GM23338 (cell line): ENCODE results near the gene DIPK2B. TPM values are rescaled to one million over a fixed set of nuclear protein-coding genes. Genes with fewer than 3 reads are reported as not detected.

Experiments
- ATAC-seq: fragments of 200-7000 bp; cut with Tn5 transposase; 3 replicates; pipeline ENCODE4 v1.9.1; 2020
- DNase-seq: peaks from one replicate; pipeline ENCODE4 v3.0.0-alpha.2; 2015; ENCODE audit warnings: low spot score
- H2AFZ ChIP-seq: fragments of 200-600 bp; sonication (generic); 2 replicates; pipeline ENCODE4 v1.8.0; 2016; ENCODE audit warnings: antibody characterized with exemption, mild to moderate bottlenecking, moderate library complexity
- H3F3A ChIP-seq: fragments of 200-600 bp; sonication (generic); replicated peaks from 2 replicates; pipeline ENCODE4 v1.8.0; 2017; ENCODE audit warnings: antibody characterized with exemption, mixed run types, low read depth
- H3K27ac ChIP-seq: fragments of 200-600 bp; sonication (generic); 2 replicates; pipeline ENCODE4 v1.6.1; 2016; ENCODE audit warnings: low read depth
- H3K27me3 ChIP-seq: fragments of 200-600 bp; sonication (generic); 2 replicates; pipeline ENCODE4 v1.8.0; 2016; ENCODE audit warnings: mild to moderate bottlenecking, mixed run types, moderate library complexity; ENCODE audit not compliant: insufficient read depth
- H3K36me3 ChIP-seq: fragments of 200-600 bp; sonication (generic); 2 replicates; pipeline ENCODE4 v1.8.0; 2016; ENCODE audit warnings: mild to moderate bottlenecking; ENCODE audit not compliant: insufficient read depth
- H3K4me1 ChIP-seq: fragments of 200-600 bp; sonication (generic); 2 replicates; pipeline ENCODE4 v1.8.0; 2016; ENCODE audit warnings: mild to moderate bottlenecking, moderate library complexity; ENCODE audit not compliant: insufficient read depth
- H3K4me2 ChIP-seq: fragments of 200-600 bp; sonication (generic); 2 replicates; pipeline ENCODE4 v1.7.1; 2017; ENCODE audit warnings: mixed run types
- H3K4me3 ChIP-seq: fragments of 200-600 bp; sonication (generic); 2 replicates; pipeline ENCODE4 v1.6.1; 2016; ENCODE audit warnings: mixed run types
- H3K79me2 ChIP-seq: fragments of 200-600 bp; sonication (generic); replicated peaks from 2 replicates; pipeline ENCODE4 v1.8.0; 2017; ENCODE audit warnings: mild to moderate bottlenecking; ENCODE audit not compliant: insufficient read depth
- H3K9me2 ChIP-seq: fragments of 200-600 bp; sonication (generic); 2 replicates; pipeline ENCODE4 v1.8.0; 2017; ENCODE audit not compliant: insufficient read depth
- H4K20me1 ChIP-seq: fragments of 200-600 bp; sonication (generic); replicated peaks from 2 replicates; pipeline ENCODE4 v1.8.0; 2017; ENCODE audit warnings: mild to moderate bottlenecking; ENCODE audit not compliant: insufficient read depth
- H3K27ac Mint-ChIP-seq: 2 replicates; pipeline ENCODE4 v1.8.0; 2020; ENCODE audit warnings: inconsistent platforms, mild to moderate bottlenecking, moderate library complexity, mixed read lengths
- H3K27me3 Mint-ChIP-seq: 3 replicates; pipeline ENCODE4 v1.8.0; 2022; ENCODE audit warnings: low read depth, mild to moderate bottlenecking, moderate library complexity, mixed read lengths, inconsistent platforms; ENCODE audit not compliant: insufficient read depth, poor library complexity
- H3K36me3 Mint-ChIP-seq: 3 replicates; pipeline ENCODE4 v1.8.0; 2021; ENCODE audit warnings: low read depth, mild to moderate bottlenecking, inconsistent platforms, moderate library complexity, mixed read lengths
- H3K4me1 Mint-ChIP-seq: 3 replicates; pipeline ENCODE4 v1.8.0; 2020; ENCODE audit warnings: mild to moderate bottlenecking, inconsistent platforms, mixed read lengths
- H3K4me3 Mint-ChIP-seq: 3 replicates; pipeline ENCODE4 v1.8.0; 2021; ENCODE audit warnings: moderate library complexity, mild to moderate bottlenecking, inconsistent platforms, mixed read lengths
- H3K9me3 Mint-ChIP-seq: 3 replicates; pipeline ENCODE4 v1.8.0; 2020; ENCODE audit warnings: moderate library complexity, mild to moderate bottlenecking, inconsistent platforms, mixed read lengths
- CREB1 ChIP-seq: fragments of 250-450 bp; sonication (Bioruptor Pico); IDR thresholded peaks from 2 replicates; pipeline ENCODE4 v1.5.0; 2020; ENCODE audit warnings: low read depth, mild to moderate bottlenecking, moderate library complexity
- EZH2 ChIP-seq: fragments of 200-600 bp; sonication (generic); IDR thresholded peaks from one replicate; pipeline ENCODE4 v1.8.0; 2017; ENCODE audit warnings: antibody characterized with exemption, mild to moderate bottlenecking, low read depth; ENCODE audit not compliant: unreplicated experiment
- EZH2phosphoT487 ChIP-seq: fragments of 200-600 bp; sonication (generic); IDR thresholded peaks from one replicate; pipeline ENCODE4 v1.8.1; 2018; ENCODE audit warnings: antibody characterized with exemption; ENCODE audit not compliant: unreplicated experiment
- JUNB ChIP-seq: IDR thresholded peaks from one replicate; pipeline ENCODE4 v1.6.1; 2016; ENCODE audit warnings: antibody characterized with exemption; ENCODE audit not compliant: unreplicated experiment
- NANOG ChIP-seq: IDR thresholded peaks from 2 replicates; pipeline ENCODE4 v1.6.1; 2016; ENCODE audit warnings: antibody characterized with exemption, borderline replicate concordance
- POLR2AphosphoS5 ChIP-seq: IDR thresholded peaks from 2 replicates; pipeline ENCODE4 v1.6.1; 2016; ENCODE audit warnings: antibody characterized with exemption, low read depth
- STAT1 ChIP-seq: IDR thresholded peaks from one replicate; pipeline ENCODE4 v1.6.1; 2016; ENCODE audit warnings: antibody characterized with exemption; ENCODE audit not compliant: unreplicated experiment
- ZNF114 ChIP-seq: fragments of 250-450 bp; sonication (Bioruptor Pico); IDR thresholded peaks from 2 replicates; pipeline ENCODE4 v1.5.0; 2020; ENCODE audit warnings: mild to moderate bottlenecking, moderate library complexity
- ZNF331 ChIP-seq: fragments of 250-450 bp; sonication (Bioruptor Pico); IDR thresholded peaks from 2 replicates; pipeline ENCODE4 v1.5.0; 2020; ENCODE audit warnings: low read depth, mild to moderate bottlenecking, moderate library complexity
- polyA plus RNA-seq: library from polyadenylated mRNA; unstranded; fragments of >200 nt; fragmentation: Nextera tagmentation; extraction: Ambion mirVana; gene quantifications from 2 replicates; pipeline ENCODE4 v1.2.1, GENCODE V29; 2016
- total RNA-seq: library from RNA; depleted of rRNA; stranded (reverse); fragments of >200 nt; shearing (Covaris generic); gene quantifications from 2 replicates; pipeline ENCODE4 v1.2.3, GENCODE V29; 2014
- TF ChIP-seq, protein P1 (sequence below): IDR thresholded peaks from 2 replicates; pipeline ENCODE4 v1.6.1; 2016; ENCODE audit warnings: antibody characterized with exemption
- TF ChIP-seq, protein P2 (sequence below), 2 experiments: fragments of 200-600 bp in 1 of 2; sonication (generic) in 1 of 2; conservative IDR thresholded peaks; 2 replicates each; pipeline versions ENCODE4 v1.5.1 to v1.6.1; 2016 to 2017; ENCODE audit warnings: antibody characterized with exemption in 2 of 2, low read depth in 2 of 2, mild to moderate bottlenecking in 2 of 2, moderate library complexity in 1 of 2
- TF ChIP-seq, protein P3 (sequence below): fragments of 250-450 bp; sonication (Bioruptor Pico); IDR thresholded peaks from 2 replicates; pipeline ENCODE4 v1.5.0; 2020; ENCODE audit warnings: mild to moderate bottlenecking, moderate library complexity
- TF ChIP-seq, protein P4 (sequence below): IDR thresholded peaks from one replicate; pipeline ENCODE4 v1.6.1; 2018; ENCODE audit warnings: antibody characterized with exemption; ENCODE audit not compliant: unreplicated experiment

Gene DIPK2B
- total and polyA plus RNA-seq, 2 experiments from 2014 or later = not detected

DNA sequence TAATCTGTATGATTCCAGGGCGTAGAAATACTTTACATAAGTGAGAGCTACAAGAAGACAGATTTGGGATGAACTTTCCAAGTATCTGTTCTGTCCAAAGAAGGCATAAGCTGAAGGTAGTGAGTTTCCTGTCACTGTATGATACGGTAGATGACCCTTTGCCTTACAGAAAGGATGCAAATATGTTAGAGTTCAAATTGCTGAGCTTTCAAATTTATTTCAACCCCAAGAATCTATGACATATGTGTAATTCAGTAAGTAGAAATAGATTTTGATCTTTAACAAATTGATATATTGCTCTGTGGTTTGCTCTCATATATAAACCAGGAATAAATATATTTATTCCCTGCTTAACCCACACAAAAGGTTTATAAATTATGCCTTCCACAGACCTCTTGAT, 16.5 kb downstream of the DIPK2B start:
- H3K9me3 Mint-ChIP-seq = peaks cover 3% of the 10 kb centered on the region; the same call in 2 of the 3 replicates
- no peak for ATAC-seq

More for the DNA sequence above, 16.5 kb downstream of the DIPK2B start:
- TF ChIP-seq ZNF331 (no peak), STAT1 (no peak), CREB1 (CRISPR knock-in tag) (no peak), JUNB (no peak), EZH2phosphoT487 (no peak), NANOG (no peak), ZNF114 (CRISPR knock-in tag) (no peak), POLR2AphosphoS5 (no peak), EZH2 (no peak)
- TF ChIP-seq, protein P1, sequence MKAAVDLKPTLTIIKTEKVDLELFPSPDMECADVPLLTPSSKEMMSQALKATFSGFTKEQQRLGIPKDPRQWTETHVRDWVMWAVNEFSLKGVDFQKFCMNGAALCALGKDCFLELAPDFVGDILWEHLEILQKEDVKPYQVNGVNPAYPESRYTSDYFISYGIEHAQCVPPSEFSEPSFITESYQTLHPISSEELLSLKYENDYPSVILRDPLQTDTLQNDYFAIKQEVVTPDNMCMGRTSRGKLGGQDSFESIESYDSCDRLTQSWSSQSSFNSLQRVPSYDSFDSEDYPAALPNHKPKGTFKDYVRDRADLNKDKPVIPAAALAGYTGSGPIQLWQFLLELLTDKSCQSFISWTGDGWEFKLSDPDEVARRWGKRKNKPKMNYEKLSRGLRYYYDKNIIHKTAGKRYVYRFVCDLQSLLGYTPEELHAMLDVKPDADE = no peak
- TF ChIP-seq, protein P2, sequence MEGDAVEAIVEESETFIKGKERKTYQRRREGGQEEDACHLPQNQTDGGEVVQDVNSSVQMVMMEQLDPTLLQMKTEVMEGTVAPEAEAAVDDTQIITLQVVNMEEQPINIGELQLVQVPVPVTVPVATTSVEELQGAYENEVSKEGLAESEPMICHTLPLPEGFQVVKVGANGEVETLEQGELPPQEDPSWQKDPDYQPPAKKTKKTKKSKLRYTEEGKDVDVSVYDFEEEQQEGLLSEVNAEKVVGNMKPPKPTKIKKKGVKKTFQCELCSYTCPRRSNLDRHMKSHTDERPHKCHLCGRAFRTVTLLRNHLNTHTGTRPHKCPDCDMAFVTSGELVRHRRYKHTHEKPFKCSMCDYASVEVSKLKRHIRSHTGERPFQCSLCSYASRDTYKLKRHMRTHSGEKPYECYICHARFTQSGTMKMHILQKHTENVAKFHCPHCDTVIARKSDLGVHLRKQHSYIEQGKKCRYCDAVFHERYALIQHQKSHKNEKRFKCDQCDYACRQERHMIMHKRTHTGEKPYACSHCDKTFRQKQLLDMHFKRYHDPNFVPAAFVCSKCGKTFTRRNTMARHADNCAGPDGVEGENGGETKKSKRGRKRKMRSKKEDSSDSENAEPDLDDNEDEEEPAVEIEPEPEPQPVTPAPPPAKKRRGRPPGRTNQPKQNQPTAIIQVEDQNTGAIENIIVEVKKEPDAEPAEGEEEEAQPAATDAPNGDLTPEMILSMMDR (conservative IDR thresholded peaks at IDR 0.05; ENCODE audit: low read depth in 2 of 2) = no peak
- TF ChIP-seq, protein P3, sequence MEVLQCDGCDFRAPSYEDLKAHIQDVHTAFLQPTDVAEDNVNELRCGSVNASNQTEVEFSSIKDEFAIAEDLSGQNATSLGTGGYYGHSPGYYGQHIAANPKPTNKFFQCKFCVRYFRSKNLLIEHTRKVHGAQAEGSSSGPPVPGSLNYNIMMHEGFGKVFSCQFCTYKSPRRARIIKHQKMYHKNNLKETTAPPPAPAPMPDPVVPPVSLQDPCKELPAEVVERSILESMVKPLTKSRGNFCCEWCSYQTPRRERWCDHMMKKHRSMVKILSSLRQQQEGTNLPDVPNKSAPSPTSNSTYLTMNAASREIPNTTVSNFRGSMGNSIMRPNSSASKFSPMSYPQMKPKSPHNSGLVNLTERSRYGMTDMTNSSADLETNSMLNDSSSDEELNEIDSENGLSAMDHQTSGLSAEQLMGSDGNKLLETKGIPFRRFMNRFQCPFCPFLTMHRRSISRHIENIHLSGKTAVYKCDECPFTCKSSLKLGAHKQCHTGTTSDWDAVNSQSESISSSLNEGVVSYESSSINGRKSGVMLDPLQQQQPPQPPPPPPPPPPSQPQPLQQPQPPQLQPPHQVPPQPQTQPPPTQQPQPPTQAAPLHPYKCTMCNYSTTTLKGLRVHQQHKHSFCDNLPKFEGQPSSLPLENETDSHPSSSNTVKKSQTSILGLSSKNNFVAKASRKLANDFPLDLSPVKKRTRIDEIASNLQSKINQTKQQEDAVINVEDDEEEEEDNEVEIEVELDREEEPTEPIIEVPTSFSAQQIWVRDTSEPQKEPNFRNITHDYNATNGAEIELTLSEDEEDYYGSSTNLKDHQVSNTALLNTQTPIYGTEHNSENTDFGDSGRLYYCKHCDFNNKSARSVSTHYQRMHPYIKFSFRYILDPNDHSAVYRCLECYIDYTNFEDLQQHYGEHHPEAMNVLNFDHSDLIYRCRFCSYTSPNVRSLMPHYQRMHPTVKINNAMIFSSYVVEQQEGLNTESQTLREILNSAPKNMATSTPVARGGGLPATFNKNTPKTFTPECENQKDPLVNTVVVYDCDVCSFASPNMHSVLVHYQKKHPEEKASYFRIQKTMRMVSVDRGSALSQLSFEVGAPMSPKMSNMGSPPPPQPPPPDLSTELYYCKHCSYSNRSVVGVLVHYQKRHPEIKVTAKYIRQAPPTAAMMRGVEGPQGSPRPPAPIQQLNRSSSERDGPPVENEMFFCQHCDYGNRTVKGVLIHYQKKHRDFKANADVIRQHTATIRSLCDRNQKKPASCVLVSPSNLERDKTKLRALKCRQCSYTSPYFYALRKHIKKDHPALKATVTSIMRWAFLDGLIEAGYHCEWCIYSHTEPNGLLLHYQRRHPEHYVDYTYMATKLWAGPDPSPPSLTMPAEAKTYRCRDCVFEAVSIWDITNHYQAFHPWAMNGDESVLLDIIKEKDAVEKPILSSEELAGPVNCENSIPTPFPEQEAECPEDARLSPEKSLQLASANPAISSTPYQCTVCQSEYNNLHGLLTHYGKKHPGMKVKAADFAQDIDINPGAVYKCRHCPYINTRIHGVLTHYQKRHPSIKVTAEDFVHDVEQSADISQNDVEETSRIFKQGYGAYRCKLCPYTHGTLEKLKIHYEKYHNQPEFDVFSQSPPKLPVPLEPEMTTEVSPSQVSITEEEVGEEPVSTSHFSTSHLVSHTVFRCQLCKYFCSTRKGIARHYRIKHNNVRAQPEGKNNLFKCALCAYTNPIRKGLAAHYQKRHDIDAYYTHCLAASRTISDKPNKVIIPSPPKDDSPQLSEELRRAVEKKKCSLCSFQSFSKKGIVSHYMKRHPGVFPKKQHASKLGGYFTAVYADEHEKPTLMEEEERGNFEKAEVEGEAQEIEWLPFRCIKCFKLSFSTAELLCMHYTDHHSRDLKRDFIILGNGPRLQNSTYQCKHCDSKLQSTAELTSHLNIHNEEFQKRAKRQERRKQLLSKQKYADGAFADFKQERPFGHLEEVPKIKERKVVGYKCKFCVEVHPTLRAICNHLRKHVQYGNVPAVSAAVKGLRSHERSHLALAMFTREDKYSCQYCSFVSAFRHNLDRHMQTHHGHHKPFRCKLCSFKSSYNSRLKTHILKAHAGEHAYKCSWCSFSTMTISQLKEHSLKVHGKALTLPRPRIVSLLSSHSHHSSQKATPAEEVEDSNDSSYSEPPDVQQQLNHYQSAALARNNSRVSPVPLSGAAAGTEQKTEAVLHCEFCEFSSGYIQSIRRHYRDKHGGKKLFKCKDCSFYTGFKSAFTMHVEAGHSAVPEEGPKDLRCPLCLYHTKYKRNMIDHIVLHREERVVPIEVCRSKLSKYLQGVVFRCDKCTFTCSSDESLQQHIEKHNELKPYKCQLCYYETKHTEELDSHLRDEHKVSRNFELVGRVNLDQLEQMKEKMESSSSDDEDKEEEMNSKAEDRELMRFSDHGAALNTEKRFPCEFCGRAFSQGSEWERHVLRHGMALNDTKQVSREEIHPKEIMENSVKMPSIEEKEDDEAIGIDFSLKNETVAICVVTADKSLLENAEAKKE (CRISPR knock-in tag) = no peak
- TF ChIP-seq, protein P4, sequence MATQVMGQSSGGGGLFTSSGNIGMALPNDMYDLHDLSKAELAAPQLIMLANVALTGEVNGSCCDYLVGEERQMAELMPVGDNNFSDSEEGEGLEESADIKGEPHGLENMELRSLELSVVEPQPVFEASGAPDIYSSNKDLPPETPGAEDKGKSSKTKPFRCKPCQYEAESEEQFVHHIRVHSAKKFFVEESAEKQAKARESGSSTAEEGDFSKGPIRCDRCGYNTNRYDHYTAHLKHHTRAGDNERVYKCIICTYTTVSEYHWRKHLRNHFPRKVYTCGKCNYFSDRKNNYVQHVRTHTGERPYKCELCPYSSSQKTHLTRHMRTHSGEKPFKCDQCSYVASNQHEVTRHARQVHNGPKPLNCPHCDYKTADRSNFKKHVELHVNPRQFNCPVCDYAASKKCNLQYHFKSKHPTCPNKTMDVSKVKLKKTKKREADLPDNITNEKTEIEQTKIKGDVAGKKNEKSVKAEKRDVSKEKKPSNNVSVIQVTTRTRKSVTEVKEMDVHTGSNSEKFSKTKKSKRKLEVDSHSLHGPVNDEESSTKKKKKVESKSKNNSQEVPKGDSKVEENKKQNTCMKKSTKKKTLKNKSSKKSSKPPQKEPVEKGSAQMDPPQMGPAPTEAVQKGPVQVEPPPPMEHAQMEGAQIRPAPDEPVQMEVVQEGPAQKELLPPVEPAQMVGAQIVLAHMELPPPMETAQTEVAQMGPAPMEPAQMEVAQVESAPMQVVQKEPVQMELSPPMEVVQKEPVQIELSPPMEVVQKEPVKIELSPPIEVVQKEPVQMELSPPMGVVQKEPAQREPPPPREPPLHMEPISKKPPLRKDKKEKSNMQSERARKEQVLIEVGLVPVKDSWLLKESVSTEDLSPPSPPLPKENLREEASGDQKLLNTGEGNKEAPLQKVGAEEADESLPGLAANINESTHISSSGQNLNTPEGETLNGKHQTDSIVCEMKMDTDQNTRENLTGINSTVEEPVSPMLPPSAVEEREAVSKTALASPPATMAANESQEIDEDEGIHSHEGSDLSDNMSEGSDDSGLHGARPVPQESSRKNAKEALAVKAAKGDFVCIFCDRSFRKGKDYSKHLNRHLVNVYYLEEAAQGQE = no peak
- H3K36me3 ChIP-seq = no peaks in the 10 kb centered on the region
- H3K27me3 ChIP-seq = no peaks in the 10 kb centered on the region
- H3K27me3 Mint-ChIP-seq = no peaks in the 10 kb centered on the region
- DNase-seq = no peak
- no peak overlapping the region for H3K27ac Mint-ChIP-seq
- H3K9me2 ChIP-seq = no peaks in the 10 kb centered on the region
- no peak overlapping the region for H3K4me3 Mint-ChIP-seq
- no peaks in the 10 kb centered on the region for H3K36me3 Mint-ChIP-seq
- H2AFZ ChIP-seq = no peak overlapping the region
- no peaks in the 10 kb centered on the region for H3F3A ChIP-seq
- no peaks in the 10 kb centered on the region for H4K20me1 ChIP-seq
- H3K4me3 ChIP-seq = no peak overlapping the region
- no peaks in the 10 kb centered on the region; the same call in 2 of the 3 replicates for H3K4me1 Mint-ChIP-seq
- no peaks in the 10 kb centered on the region for H3K4me1 ChIP-seq
- H3K4me2 ChIP-seq = no peak overlapping the region
- no peaks in the 10 kb centered on the region for H3K79me2 ChIP-seq
- H3K27ac ChIP-seq = no peak overlapping the region
